Ovary (tissue), 9 donors: ENCODE results near the gene TIPARP. TPM values are rescaled to one million over a fixed set of nuclear protein-coding genes. Genes with fewer than 3 reads are reported as not detected.
"Not testable (repeated sequence)": the region's sequence is repeated elsewhere in the genome, so short reads cannot be mapped to it uniquely, and the experiment has no call there.

ENCODE experiments used
- DNase-seq, 5 donors: peaks; one replicate each; pipeline ENCODE4 v3.0.0-alpha.2; 2019 to 2020
- H3K27ac ChIP-seq, 2 donors: fragments of 200-600 bp; one replicate each; pipeline versions ENCODE4 v1.5.1 to v1.8.0; 2019 to 2022
- H3K27me3 ChIP-seq: fragments of 200-600 bp; one replicate; pipeline ENCODE4 v1.8.0; 2022
- H3K36me3 ChIP-seq: fragments of 200-600 bp; sonication (generic); one replicate; pipeline ENCODE4 v1.5.1; 2019
- H3K4me1 ChIP-seq: one replicate; pipeline ENCODE4 v1.8.1; 2013; ENCODE audit warnings: mild to moderate bottlenecking, moderate library complexity; ENCODE audit not compliant: insufficient read depth
- H3K4me3 ChIP-seq: fragments of 200-600 bp; sonication (generic); one replicate; pipeline ENCODE4 v1.5.1; 2017
- H3K9me3 ChIP-seq, 2 donors: fragments of 200-600 bp in 1 of 2; sonication (generic) in 1 of 2; one replicate each; pipeline versions ENCODE4 v1.5.1 to v1.8.1; 2013 to 2019; ENCODE audit warnings: mild to moderate bottlenecking in 1 of 2, moderate library complexity in 1 of 2
- EP300 ChIP-seq: sonication (generic); formaldehyde crosslinking; IDR thresholded peaks from one replicate; pipeline ENCODE4 v1.6.1; 2017; ENCODE audit warnings: antibody characterized with exemption
- POLR2A ChIP-seq: fragments of 450-650 bp; IDR thresholded peaks from one replicate; pipeline ENCODE4 v1.6.1; 2017; ENCODE audit warnings: antibody characterized with exemption, mild to moderate bottlenecking, moderate library complexity
- WGBS, 3 donors: extraction: QIAGEN DNeasy Blood & Tissue Kit in 1 of 3; methylation state at CpG; one replicate each; pipeline versions ENCODE4 v1.1.5 to v1.1.7; 2013 to 2017; 5-methylcytosine and 5-hydroxymethylcytosine counted together
- intact Hi-C, 4 donors: fragments of 100-400 bp; cut with DNase I; formaldehyde crosslinking; loops; one replicate each; pipeline versions ENCODE4 v1.11.0 to v1.15.1; 2022 to 2023
- polyA plus RNA-seq, 2 donors: library from polyadenylated mRNA; stranded (reverse); fragments of 200-250 nt in 1 of 2; fragments of 350-450 nt in 1 of 2; fragmentation: Illumina TruSeq in 1 of 2; extraction: RNeasy Lipid Tissue Mini Kit (QIAGEN cat#74804) in 1 of 2; gene quantifications; one replicate each; pipeline ENCODE4 v1.2.3, GENCODE V29; 2013 to 2014
- total RNA-seq, 7 donors: library from RNA; depleted of rRNA in 2 of 7; stranded (reverse); fragments of >200 nt in 2 of 7; fragmentation: NEBNext Ultra II Directional in 3 of 7; extraction: Animal tissue kit (Norgen Biotek cat#: 25700) in 3 of 7; gene quantifications; one replicate each; pipeline versions ENCODE4 v1.1.0 to v1.2.4, GENCODE V29; 2016 to 2023
- TF ChIP-seq, protein P1 (sequence below), 3 donors: fragments of 450-650 bp in 2 of 3; fragments of 200-600 bp in 1 of 3; IDR thresholded peaks; one replicate each; pipeline versions ENCODE4 v1.5.1 to v1.8.0; 2016 to 2022; ENCODE audit warnings: antibody characterized with exemption in 3 of 3, mild to moderate bottlenecking in 1 of 3
- donor health status: DM: no; HTN: no; CAD: no; lungs with moderate emphysema.
- donor health status: DM: no; HTN: no; CAD: no.
- donor health status: Bipolar disorder and iron deficiency.
- donor health status: DM: yes; HTN: yes; CAD: no.
- donor health status: DM: no; HTN: no; CAD: no.
- donor health status: DM: yes; HTN: yes; CAD: no.

Gene TIPARP
- total and polyA plus RNA-seq, 9 donors = 11.3 to 109 (median 46.1) TPM

DNA sequence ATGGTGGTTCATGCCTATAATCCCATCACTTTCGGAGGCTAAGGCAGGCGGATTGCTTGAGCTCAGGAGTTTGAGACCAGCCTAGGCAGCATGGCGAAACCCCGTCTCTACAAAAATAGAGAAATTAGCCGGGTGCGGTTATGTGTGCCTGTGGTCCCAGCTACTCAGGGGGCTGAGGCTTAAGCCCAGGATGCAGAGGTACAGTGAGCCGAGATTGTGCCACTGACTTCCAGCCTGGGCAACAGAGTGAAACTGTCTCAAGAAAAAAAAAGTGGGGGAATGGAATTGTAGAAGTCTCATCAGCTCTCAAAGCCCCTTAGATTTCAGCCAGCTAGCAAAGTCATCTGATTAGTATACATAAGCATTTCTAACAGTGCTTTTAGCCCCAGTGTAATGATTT is 33.2 kb downstream of the TIPARP start:
- H3K36me3 ChIP-seq = no peaks in the 10 kb centered on the region

DNA sequence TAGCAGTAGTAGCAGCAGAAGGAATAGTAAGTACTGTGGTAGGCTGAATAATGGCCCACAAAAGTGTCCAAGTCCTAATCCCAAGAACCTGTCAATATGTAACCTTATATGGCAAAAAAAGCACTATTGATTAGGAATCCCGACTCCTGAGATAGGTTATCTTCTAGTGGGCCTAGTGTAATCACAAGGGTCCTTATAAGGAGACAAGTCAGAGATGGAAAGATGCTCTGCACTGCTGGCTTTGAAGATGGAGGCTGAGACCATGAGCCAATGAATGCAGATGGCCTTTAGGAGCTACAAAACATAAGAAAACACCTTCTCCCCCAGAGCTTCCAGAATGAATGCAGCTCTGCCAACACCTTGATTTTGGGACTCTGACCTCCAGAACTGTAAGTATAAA is 36.0 kb downstream of the TIPARP start:
- Histone ChIP-seq H3K4me3 (no peak overlapping the region), H3K9me3 (no peaks in the 10 kb centered on the region), H3K27me3 (no peaks in the 10 kb centered on the region), H3K36me3 (no peaks in the 10 kb centered on the region), H3K27ac (no peak overlapping the region), H3K4me1 (no peaks in the 10 kb centered on the region)
- DNase-seq = no peak
- TF ChIP-seq, protein P1, sequence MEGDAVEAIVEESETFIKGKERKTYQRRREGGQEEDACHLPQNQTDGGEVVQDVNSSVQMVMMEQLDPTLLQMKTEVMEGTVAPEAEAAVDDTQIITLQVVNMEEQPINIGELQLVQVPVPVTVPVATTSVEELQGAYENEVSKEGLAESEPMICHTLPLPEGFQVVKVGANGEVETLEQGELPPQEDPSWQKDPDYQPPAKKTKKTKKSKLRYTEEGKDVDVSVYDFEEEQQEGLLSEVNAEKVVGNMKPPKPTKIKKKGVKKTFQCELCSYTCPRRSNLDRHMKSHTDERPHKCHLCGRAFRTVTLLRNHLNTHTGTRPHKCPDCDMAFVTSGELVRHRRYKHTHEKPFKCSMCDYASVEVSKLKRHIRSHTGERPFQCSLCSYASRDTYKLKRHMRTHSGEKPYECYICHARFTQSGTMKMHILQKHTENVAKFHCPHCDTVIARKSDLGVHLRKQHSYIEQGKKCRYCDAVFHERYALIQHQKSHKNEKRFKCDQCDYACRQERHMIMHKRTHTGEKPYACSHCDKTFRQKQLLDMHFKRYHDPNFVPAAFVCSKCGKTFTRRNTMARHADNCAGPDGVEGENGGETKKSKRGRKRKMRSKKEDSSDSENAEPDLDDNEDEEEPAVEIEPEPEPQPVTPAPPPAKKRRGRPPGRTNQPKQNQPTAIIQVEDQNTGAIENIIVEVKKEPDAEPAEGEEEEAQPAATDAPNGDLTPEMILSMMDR (IDR thresholded peaks at IDR 0.05) = no peak
- TF ChIP-seq EP300 (no peak), POLR2A (no peak)
- intact Hi-C loops = no loop called here
- WGBS, 3 donors = 86 to 98% (median 89%) methylated on average over 1 of the region's 1 CpG

More for the DNA sequence above, 33.2 kb downstream of the TIPARP start:
- no peaks in the 10 kb centered on the region for H3K4me1 ChIP-seq
- H3K9me3 ChIP-seq = no peaks in the 10 kb centered on the region
- no peak overlapping the region for H3K27ac ChIP-seq
- no peak overlapping the region for H3K4me3 ChIP-seq
- WGBS, 3 donors = 96 to 98% (median 97%) methylated on average over 7 of the region's 7 CpGs
- no peak for TF ChIP-seq EP300
- TF ChIP-seq POLR2A = no peak
- TF ChIP-seq, protein P1 (IDR thresholded peaks at IDR 0.05) = no peak
- DNase-seq = no peak
- intact Hi-C loops = loop anchor here in 1 of 4 donors (10.0 kb wide), 1 partner anchor 107 kb away; no protein-coding TSS in a partner anchor
- no peaks in the 10 kb centered on the region for H3K27me3 ChIP-seq

DNA sequence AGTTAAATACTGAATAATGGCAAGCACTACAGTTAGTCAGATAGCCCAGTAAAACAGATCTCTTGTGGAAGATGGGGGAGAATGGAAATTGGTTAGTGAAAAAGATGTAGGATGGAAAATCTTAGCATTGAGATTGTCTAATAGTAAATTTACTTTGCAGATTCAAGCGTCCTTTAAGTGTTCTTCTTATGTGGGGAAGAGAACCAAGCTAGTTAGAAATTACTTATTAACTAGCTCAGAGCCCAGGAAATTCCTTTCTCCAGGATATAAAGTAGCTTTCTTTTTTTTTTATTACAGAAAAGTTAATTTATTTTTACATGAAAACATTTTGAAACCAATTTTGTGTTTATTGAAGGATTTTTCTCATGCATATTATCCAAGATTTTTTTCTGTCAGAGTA is 36.7 kb downstream of the TIPARP start:
- Histone ChIP-seq H3K36me3 (no peaks in the 10 kb centered on the region), H3K27ac (no peak overlapping the region), H3K27me3 (no peaks in the 10 kb centered on the region), H3K4me3 (no peak overlapping the region), H3K9me3 (no peaks in the 10 kb centered on the region), H3K4me1 (no peaks in the 10 kb centered on the region)
- DNase-seq = no peak
- 89 to 97% (median 91%) methylated on average over 1 of the region's 1 CpG for WGBS, 3 donors
- intact Hi-C loops = no loop called here
- TF ChIP-seq, protein P1 (IDR thresholded peaks at IDR 0.05) = no peak
- TF ChIP-seq EP300 = no peak

DNA sequence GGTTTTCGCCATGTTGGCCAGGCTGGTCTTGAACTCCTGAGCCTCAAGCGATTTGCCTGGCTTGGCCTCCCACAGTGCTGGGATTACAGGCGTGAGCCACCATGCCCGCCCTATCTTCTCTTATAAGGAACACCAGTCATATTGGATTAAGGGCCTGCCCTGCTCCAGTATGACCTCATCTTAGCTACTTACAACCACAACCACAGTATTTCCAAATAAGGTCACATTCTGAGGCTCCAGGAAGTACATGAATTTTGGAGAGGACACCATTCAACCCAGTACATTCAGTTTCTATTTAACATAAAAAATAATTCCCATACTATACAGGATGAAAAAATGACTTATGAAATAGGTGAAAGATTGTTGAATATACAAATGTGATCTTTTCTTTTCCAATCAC is 37.6 kb downstream of the TIPARP start:
- H3K27me3 ChIP-seq, H3K4me3 ChIP-seq, H3K4me1 ChIP-seq, H3K9me3 ChIP-seq, H3K27ac ChIP-seq, intact Hi-C loops, DNase-seq, H3K36me3 ChIP-seq: not testable (repeated sequence)
- 98 to 100% (median 99%) methylated on average over 4 of the region's 4 CpGs for WGBS, 3 donors

DNA sequence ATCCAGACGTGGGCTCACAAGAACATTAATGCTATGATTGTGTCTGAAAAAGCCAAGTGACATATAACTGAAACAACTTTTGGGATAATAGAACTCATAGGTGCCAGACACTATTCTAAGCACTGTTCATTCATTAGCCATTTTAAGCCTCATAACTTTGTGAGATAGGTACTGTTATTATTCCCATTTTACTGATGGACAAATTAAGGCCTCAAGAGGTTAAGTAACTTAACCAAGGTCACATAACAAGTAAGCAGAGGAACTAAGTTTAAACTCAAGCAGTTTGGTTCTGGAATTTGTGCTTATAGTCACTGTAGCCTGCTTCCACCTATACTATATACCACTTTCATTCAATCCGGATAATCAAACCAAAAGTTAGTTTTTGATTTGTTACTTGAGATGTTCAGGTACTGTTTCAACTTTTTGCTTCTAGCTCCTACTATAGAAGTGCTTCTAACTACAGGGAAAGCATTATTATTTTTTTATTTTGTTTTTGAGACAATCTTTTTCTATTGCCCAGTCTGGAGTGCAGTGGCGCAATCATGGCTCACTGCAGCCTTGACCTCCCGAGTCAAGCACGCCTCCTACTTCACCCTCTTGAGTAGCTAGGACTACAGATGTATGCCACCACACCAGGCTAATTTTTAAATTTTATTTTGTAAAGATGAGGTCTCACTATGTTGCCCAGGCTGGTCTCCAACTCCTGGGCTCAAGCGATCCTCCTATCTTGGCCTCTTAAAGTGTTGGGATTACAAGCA is 41.9 kb downstream of the TIPARP start:
- no peaks in the 10 kb centered on the region for H3K4me1 ChIP-seq
- H3K27ac ChIP-seq = no peak overlapping the region
- intact Hi-C loops = no loop called here
- TF ChIP-seq EP300 (no peak), POLR2A (no peak)
- TF ChIP-seq, protein P1 (IDR thresholded peaks at IDR 0.05) = no peak
- WGBS, 3 donors = 77 to 79% (median 78%) methylated on average over 6 of the region's 6 CpGs
- H3K36me3 ChIP-seq = no peaks in the 10 kb centered on the region
- no peak overlapping the region for H3K4me3 ChIP-seq
- H3K9me3 ChIP-seq = no peaks in the 10 kb centered on the region
- H3K27me3 ChIP-seq = no peaks in the 10 kb centered on the region
- DNase-seq = no peak
